Keratinocyte (primary cell): ENCODE results near the gene MDFI.

Source experiments
- EZH2 ChIP-seq: IDR thresholded peaks from one replicate; pipeline ENCODE4 v1.6.1; 2012; ENCODE audit warnings: inconsistent platforms, mild to moderate bottlenecking, low read length, moderate library complexity
- TF ChIP-seq, protein P1 (sequence below), 3 experiments: IDR thresholded peaks in 1 of 3; conservative IDR thresholded peaks in 1 of 3; optimal IDR thresholded peaks in 1 of 3; 2 replicates in 2 of 3; 3 replicates in 1 of 3; pipeline versions ENCODE3 to v1.5.1; 2011; ENCODE audit warnings: low read length in 3 of 3, mild to moderate bottlenecking in 3 of 3, moderate library complexity in 2 of 3, control low read depth in 1 of 3, inconsistent platforms in 1 of 3; ENCODE audit not compliant: insufficient read depth in 2 of 3; ENCODE audit errors: extremely low read depth in 1 of 3

DNA sequence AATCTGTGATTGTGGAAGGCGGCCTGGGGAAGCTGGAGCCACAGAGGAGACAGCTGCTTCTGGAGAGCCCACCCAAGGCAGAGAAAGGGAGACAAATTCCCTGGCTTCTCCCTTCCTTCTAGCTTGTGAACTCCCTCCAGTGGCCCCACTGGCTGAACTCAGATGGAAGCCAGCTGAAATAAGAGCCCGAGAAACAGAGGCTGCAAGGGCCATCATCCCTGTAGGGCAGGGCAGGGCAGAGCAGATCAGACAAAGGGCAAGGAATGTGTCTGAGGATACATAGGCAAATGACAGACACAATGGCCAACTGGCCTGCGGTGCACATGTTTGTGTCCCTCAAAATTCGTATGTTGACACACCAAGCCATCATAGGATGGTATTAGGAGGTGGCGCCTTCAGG is 25.3 kb downstream of the MDFI start:
- TF ChIP-seq, protein P1, sequence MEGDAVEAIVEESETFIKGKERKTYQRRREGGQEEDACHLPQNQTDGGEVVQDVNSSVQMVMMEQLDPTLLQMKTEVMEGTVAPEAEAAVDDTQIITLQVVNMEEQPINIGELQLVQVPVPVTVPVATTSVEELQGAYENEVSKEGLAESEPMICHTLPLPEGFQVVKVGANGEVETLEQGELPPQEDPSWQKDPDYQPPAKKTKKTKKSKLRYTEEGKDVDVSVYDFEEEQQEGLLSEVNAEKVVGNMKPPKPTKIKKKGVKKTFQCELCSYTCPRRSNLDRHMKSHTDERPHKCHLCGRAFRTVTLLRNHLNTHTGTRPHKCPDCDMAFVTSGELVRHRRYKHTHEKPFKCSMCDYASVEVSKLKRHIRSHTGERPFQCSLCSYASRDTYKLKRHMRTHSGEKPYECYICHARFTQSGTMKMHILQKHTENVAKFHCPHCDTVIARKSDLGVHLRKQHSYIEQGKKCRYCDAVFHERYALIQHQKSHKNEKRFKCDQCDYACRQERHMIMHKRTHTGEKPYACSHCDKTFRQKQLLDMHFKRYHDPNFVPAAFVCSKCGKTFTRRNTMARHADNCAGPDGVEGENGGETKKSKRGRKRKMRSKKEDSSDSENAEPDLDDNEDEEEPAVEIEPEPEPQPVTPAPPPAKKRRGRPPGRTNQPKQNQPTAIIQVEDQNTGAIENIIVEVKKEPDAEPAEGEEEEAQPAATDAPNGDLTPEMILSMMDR (optimal IDR thresholded peaks at IDR 0.05 in 1 of 3, IDR thresholded peaks at IDR 0.05 in 1 of 3, conservative IDR thresholded peaks at IDR 0.05 in 1 of 3; ENCODE audit: extremely low read depth in 1 of 3, insufficient read depth in 2 of 3, low read length in 3 of 3) = no peak
- TF ChIP-seq EZH2 = no peak
